HG03280 (cell line): ENCODE data around the gene AK5.
"Not testable (repeated sequence)": the region's sequence is repeated elsewhere in the genome, so short reads cannot be mapped to it uniquely, and the experiment has no call there.

Source experiments
- ATAC-seq: cut with Tn5 transposase; IDR thresholded peaks from one replicate; pipeline ENCODE4 v1.9.1; 2021; ENCODE audit warnings: mild to moderate bottlenecking, moderate library complexity; ENCODE audit not compliant: unreplicated experiment

AK5 gene

DNA sequence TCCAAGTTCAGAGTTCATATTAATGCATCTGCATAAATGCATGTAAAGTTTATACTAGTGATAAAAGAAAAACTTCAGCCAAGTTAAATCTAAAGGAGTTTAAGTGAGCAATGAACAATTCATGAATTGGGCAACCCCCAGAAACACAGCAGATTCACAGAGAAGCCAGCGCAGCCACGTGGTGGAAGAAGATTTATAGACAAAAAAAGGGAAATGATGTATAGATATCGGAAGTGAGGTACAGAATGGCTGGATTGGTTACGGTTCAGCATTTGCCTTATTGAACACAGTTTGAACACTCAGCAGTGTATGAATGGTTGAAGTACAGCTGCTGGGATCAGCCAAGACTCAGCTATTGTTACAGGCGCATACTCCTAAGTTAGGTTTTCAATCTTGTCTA is 5.7 kb downstream of the AK5 start:
- ATAC-seq, result no peak

- no peak for ATAC-seq
Observed at GRCh38 chr1:77288275-77288674, 6.5 kb downstream of the AK5 start.

- no peak for ATAC-seq
Observed at GRCh38 chr1:77290576-77290975, 8.8 kb downstream of the AK5 start.

DNA sequence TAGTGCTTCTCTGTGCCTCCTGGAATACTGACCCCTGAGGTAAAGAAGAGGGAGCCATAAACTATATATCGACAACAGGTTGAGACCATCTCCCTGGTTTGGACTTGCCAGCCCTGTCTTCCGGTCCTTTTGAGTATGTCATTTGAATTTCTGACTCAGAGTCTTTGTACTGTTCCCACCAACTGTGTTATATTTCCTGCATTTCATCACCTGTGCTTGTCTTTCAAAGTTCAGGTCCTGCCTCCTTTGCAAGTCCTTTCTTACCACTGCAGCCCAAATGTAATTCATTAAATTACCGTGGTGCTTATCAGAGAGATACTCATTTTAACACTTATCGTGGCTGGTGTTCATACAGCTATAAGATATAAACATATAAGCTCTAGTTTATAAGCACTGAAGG is 10.7 kb downstream of the AK5 start:
- ATAC-seq, result no peak

GRCh38 chr1:77300566-77300965 is 18.7 kb downstream of the AK5 start:
- no peak for ATAC-seq

GRCh38 chr1:77303387-77303786 is 21.6 kb downstream of the AK5 start:
- no peak for ATAC-seq

DNA sequence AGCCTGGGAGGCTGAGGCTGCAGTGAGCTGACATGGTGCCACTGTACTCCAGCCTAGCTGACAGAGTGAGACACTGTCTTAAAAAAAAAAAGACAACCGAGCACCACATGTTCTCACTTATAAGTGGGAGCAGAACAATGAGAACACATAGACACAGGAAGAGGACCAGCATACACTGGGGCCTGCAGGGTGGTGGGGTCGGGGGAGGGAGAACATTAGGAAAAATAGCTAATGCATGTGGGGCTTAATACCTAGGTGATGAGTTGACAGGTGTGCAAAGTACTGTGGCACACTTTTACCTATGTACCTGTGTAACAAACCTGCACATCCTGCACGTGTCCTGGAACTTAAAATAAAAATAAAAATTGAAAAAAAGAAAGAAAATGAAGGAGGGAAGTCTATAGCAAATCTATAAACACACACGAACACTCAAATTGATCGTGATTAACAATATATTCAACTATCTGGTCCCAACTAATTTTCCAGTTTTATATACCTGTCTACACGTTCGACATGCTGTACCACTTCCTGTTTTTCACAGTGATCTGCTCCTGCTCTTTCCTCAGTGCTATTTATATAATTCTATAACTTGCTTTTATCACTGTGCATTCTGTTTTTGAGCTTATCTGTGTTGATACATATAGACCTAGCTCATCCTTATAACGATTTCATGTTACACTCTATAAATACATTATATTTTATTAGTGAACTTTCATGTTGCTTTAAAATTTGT is 27.2 kb downstream of the AK5 start:
- no peak for ATAC-seq

DNA sequence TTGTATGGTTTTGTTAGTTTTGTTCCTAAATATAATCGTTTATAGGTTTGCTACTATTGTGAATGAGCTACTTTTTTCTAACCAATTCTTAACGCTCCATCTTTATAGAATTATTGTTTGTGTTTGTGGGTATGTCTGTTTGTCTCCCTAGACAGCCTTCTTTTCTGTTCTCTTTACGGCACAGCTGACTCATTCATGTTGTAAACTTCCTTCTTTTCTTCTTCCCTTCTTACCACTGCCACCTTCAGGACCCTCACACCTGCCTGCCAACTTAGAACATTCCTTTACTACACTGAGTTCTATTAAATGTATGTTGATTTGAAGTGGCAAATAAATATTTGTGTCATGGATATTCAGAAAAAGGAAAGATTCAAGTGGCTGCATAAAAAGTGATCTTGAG is 29.1 kb downstream of the AK5 start:
- no peak for ATAC-seq

GRCh38 chr1:77312364-77312763 is 30.5 kb downstream of the AK5 start:
- not testable (repeated sequence) for ATAC-seq

DNA sequence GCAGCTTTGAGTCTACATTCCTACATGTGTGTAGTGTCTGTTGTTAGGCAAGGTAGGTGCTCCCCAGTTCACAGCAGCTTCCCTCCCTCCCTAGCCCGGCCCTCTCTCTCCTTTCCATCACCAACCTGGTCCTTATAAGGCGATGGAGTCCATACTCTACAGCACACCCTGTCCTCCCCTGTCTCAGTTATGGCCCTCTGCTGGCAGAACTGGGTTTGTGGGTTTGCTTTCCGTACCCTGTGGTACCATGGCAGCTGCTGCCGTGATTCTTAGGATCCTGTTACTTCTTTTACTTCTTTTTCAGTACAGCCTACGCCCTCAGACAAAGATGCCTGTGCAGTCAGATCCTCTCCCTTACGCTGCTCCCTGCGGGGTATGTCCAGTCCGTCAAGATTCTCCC is 31.7 kb downstream of the AK5 start:
- ATAC-seq, result no peak

GRCh38 chr1:77316006-77316405 is 34.2 kb downstream of the AK5 start:
- no peak for ATAC-seq

DNA sequence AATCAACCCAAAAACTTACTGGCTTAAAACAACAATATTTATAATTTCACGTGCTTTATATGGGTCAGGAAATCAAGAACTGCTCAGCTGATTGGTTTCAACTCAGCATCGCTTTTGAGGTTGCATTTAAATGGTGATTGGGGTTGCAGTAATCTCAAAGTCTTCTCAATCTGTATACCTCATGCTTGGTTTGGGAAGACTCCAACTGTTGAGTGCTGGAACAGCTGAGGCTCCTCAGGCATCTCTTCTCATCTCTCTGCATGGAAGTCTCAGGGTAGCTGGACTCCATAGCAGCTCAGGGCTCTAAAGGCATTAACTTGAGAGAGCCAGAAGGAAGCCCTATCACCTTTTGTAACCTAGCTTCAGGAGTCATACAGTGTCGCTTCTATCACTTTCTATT is 35.1 kb downstream of the AK5 start:
- ATAC-seq, result no peak

DNA sequence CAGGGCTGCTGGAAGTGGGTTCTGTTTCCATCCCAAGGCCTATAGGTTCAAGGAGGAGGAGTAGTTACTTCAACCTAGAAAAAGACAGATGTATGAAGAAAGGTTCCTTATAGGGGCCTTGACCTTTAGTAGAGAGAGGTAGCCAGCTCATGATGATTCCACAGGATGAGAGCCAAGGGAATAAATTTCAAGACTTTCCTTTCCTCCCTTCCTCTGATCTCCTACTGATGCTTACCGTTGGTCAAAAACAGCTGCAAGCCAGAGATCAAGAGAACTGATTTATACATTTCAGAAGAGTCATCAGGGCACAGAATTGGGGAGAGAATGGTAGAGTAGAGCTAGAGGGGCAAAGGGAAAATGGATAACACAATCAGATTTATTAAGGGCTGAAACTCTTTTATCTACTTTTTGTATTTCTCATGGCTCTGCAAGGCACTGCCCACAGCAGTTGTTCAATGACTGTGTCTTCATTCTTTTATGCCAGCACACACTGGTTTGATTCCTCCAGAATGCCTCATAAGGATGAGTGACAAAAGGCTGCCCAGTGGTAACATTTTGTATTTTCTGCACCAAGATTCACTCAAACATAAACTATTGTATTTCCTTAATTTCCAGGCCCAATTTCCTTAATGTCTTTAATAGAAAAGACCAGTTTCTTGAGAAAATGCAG is 37.4 kb downstream of the AK5 start:
- ATAC-seq, result no peak

GRCh38 chr1:77322061-77322900 is 40.5 kb downstream of the AK5 start:
- ATAC-seq, result no peak

- no peak for ATAC-seq
Observed at GRCh38 chr1:77333501-77333900, 51.7 kb downstream of the AK5 start.

DNA sequence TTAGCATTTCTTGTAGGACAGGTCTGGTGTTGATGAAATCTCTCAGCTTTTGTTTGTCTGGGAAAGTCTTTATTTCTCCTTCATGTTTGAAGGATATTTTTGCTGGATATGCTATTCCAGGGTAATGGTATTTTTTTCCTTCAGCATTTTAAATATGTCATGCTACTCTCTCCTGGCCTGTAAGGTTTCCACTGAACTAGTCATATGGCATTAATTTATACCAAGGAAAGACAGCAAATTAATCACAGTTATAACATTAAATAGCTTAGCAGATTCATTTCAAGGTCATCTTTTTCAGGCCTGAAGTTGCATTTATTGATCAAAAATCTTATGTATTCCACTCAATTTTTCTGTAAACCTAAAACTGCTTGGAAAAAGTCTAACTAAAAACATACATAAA is 54.9 kb downstream of the AK5 start:
- no peak for ATAC-seq

DNA sequence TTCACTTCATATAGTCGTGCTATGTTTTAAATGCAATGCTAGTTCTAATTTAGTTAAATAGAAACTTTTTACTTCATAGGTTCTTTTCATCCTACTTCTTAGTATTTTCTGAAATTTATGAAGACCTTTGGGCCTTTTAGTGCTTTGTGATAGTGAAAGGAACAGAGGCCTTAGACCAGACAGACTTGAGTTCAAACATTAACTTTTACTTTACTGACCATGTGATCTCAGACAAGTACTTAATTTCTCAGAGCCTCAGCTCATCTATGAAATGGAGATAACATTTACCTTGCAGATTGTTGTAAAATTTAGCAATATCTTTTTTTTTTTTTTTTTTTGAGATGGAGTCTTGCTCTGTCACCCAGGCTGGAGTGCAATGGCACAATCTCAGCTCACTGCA is 57.5 kb downstream of the AK5 start:
- ATAC-seq, result no peak

DNA sequence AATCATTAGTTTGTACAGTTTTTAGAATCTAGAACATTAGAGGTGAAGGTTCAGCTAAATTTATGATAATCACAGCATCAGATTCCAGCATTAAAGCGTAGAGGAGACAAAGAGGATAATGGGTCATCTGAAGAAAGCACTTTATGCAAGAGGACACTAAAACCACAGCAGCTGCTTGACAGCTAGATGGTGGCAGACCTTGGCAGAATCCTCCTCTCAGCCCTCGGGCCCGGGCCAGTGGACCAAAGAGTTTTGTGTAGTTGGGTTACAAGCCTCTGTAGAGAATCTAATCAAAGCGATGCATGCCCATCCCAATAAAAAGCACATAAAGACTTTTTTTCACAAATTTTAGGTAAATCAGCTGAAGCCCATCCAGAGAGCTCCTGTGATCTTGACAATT is 59.4 kb downstream of the AK5 start:
- ATAC-seq, result no peak

DNA sequence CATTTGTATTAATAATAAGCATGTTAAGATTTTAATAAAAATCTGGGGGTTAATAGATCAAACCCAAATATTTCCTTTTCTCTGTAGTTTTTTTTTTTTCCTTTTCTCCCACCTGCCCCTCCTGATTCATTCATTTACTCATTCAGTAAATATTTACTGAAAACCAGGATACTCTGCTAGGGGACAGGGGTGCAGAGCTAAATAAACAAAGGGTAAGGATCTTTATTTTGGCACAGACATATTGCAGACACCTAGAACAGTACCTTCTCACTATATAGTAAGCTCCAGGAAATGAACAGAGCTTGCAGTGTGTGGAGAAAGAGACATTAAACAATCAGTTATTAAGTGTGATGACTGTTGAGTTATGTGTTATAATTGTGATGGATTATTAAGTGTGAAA is 60.9 kb downstream of the AK5 start:
- ATAC-seq, result no peak

- ATAC-seq, result no peak
Observed at GRCh38 chr1:77347646-77348045, 65.8 kb downstream of the AK5 start.

- ATAC-seq, result no peak
Observed at GRCh38 chr1:77348549-77348948, 66.7 kb downstream of the AK5 start.

GRCh38 chr1:77349275-77349674 is 67.5 kb downstream of the AK5 start:
- ATAC-seq, result no peak
